ENCODE results near the gene ITGA3. TPM values are rescaled to one million over a fixed set of nuclear protein-coding genes. Genes with fewer than 3 reads are reported as not detected.

The ITGA3 gene
- total RNA-seq, 4 donors from 2014 or later = 38.9 to 96.7 (median 58.6) TPM

GRCh38 chr17:50096758-50097157 lies 40.8 kb downstream of the ITGA3 start:
- 33% methylated on average over 1 of the region's 3 CpGs for WGBS
- DNase-seq (ENCODE audit: extremely low spot score) = no peak
- Histone ChIP-seq H3K4me3 (peak overlapping the region; percentile 77 to 96 (median 86)), H3K4me1 (peaks cover 53 to 74% (median 72%) of the 10 kb centered on the region in 4 donors), H3K27ac (replicated peaks in 1 of 4) (peak overlapping the region; percentile 88 to 93 (median 90)), H3K27me3 (no peaks in the 10 kb centered on the region), H3K9me3 (no peaks in the 10 kb centered on the region), H3K36me3 (peaks cover 16 to 44% (median 36%) of the 10 kb centered on the region in 4 donors)
- intact Hi-C loops (cut with DNase I) = no loop called here
- TF ChIP-seq POLR2AphosphoS5 (IDR thresholded peaks at IDR 0.05) = no peak

- peak overlapping the region in 3 of 4 donors; percentile 88 to 92 (median 89) for H3K27ac ChIP-seq (replicated peaks in 1 of 4)
- no peak for DNase-seq (ENCODE audit: extremely low spot score)
- TF ChIP-seq EP300 (IDR thresholded peaks at IDR 0.05) (no peak), POLR2AphosphoS5 (IDR thresholded peaks at IDR 0.05) (no peak)
- peaks cover 16 to 44% (median 36%) of the 10 kb centered on the region in 4 donors for H3K36me3 ChIP-seq
- no peaks in the 10 kb centered on the region for H3K9me3 ChIP-seq
- intact Hi-C loops (cut with DNase I) = no loop called here
- H3K4me3 ChIP-seq = no peak overlapping the region
- 75% methylated on average over 7 of the region's 7 CpGs for WGBS
- peaks cover 60 to 81% (median 79%) of the 10 kb centered on the region in 4 donors for H3K4me1 ChIP-seq
- H3K27me3 ChIP-seq = no peaks in the 10 kb centered on the region
Measured at GRCh38 chr17:50097455-50097854, 41.5 kb downstream of the ITGA3 start.

DNA sequence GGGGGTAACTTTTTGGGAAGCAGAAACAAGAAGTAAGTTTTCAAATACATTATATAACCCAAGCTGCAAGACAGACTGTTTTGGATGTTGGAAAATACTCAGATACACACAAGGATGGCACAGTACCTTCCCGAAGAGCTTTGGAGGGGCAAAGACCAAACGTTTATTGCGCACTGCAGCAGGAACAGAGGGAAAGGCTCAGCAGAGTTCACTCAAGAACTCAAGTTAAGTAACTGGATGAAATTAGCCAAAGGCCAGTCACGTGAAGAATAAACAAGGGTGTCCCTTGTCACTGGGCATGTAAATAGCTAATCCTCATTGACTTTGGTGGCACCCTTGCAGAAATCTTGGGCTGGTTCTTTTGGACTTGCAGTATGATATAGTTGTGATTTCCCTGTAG lies 42.0 kb downstream of the ITGA3 start:
- Histone ChIP-seq H3K9me3 (no peaks in the 10 kb centered on the region), H3K36me3 (peaks cover 16 to 44% (median 36%) of the 10 kb centered on the region in 4 donors), H3K27ac (replicated peaks in 1 of 4) (peak overlapping the region in 2 of 4 donors; percentile 88 to 92), H3K4me1 (peaks cover 65 to 85% (median 84%) of the 10 kb centered on the region in 4 donors), H3K27me3 (no peaks in the 10 kb centered on the region), H3K4me3 (no peak overlapping the region)
- DNase-seq (ENCODE audit: extremely low spot score) = no peak
- WGBS = 76% methylated on average over 4 of the region's 4 CpGs
- intact Hi-C loops (cut with DNase I) = no loop called here
- TF ChIP-seq POLR2A (IDR thresholded peaks at IDR 0.05; ENCODE audit: low read depth) = no peak
- TF ChIP-seq CTCF (IDR thresholded peaks at IDR 0.05) = no peak
- no peak for TF ChIP-seq EP300 (IDR thresholded peaks at IDR 0.05)
- no peak for TF ChIP-seq POLR2AphosphoS5 (IDR thresholded peaks at IDR 0.05)

- peaks cover 16 to 44% (median 38%) of the 10 kb centered on the region in 4 donors for H3K36me3 ChIP-seq
- intact Hi-C loops (cut with DNase I) = no loop called here
- H3K4me1 ChIP-seq = peaks cover 71 to 91% (median 88%) of the 10 kb centered on the region in 4 donors
- no peak for DNase-seq (ENCODE audit: extremely low spot score)
- H3K4me3 ChIP-seq = no peak overlapping the region
- 76% methylated on average over 4 of the region's 4 CpGs for WGBS
- TF ChIP-seq POLR2AphosphoS5 (IDR thresholded peaks at IDR 0.05) (no peak), CTCF (IDR thresholded peaks at IDR 0.05) (no peak), POLR2A (IDR thresholded peaks at IDR 0.05; ENCODE audit: low read depth) (no peak), EP300 (IDR thresholded peaks at IDR 0.05) (no peak)
- no peaks in the 10 kb centered on the region for H3K27me3 ChIP-seq
- no peaks in the 10 kb centered on the region for H3K9me3 ChIP-seq
- peak overlapping the region in 3 of 4 donors; percentile 79 to 83 (median 81) for H3K27ac ChIP-seq (replicated peaks in 1 of 4)
Measured at GRCh38 chr17:50098583-50098982, 42.7 kb downstream of the ITGA3 start.

- intact Hi-C loops (cut with DNase I) = no loop called here
- peaks cover 16 to 47% (median 40%) of the 10 kb centered on the region in 4 donors for H3K36me3 ChIP-seq
- H3K27me3 ChIP-seq = no peaks in the 10 kb centered on the region
- DNase-seq (ENCODE audit: extremely low spot score) = no peak
- WGBS = 73% methylated on average over 4 of the region's 5 CpGs
- H3K9me3 ChIP-seq = no peaks in the 10 kb centered on the region
- no peak for TF ChIP-seq CTCF (IDR thresholded peaks at IDR 0.05)
- no peak for TF ChIP-seq POLR2A (IDR thresholded peaks at IDR 0.05; ENCODE audit: low read depth)
- TF ChIP-seq POLR2AphosphoS5 (IDR thresholded peaks at IDR 0.05) = no peak
- TF ChIP-seq EP300 (IDR thresholded peaks at IDR 0.05) = no peak
- H3K4me1 ChIP-seq = peaks cover 73 to 93% (median 87%) of the 10 kb centered on the region in 4 donors
- no peak overlapping the region for H3K4me3 ChIP-seq
- peak overlapping the region in 3 of 4 donors; percentile 79 to 83 (median 81) for H3K27ac ChIP-seq (replicated peaks in 1 of 4)
Measured at GRCh38 chr17:50099003-50099402, 43.1 kb downstream of the ITGA3 start.

DNA sequence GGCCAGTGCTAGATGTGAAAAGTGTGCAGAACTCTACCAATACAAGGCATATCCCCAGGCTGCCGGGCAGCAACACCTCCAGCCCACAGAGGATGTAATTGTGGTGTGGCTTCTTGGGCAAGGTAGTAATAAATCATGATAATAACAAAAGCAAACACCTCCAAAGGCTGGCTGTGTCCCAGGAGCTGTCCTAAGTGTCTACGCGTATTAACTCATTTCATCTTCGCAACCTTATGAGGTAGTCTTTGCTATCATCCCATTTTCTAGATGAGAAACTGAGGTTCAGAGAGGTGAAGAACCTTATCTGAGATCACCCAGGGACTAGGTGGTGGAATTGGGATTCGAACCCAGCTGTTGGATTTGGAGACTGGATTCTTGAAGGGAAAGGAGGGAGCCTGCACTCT lies 44.6 kb downstream of the ITGA3 start:
- H3K27ac ChIP-seq (replicated peaks in 1 of 4) = peak overlapping the region; percentile 51 to 83 (median 80)
- intact Hi-C loops (cut with DNase I) = no loop called here
- peaks cover 17 to 62% (median 52%) of the 10 kb centered on the region in 4 donors for H3K36me3 ChIP-seq

More for the DNA sequence above, 44.6 kb downstream of the ITGA3 start:
- TF ChIP-seq POLR2AphosphoS5 (IDR thresholded peaks at IDR 0.05) (peak in 1 of 2 donors; percentile 9), EP300 (IDR thresholded peaks at IDR 0.05) (no peak), POLR2A (IDR thresholded peaks at IDR 0.05; ENCODE audit: low read depth) (no peak), CTCF (IDR thresholded peaks at IDR 0.05) (no peak)
- no peaks in the 10 kb centered on the region for H3K27me3 ChIP-seq
- H3K4me3 ChIP-seq = no peak overlapping the region
- no peaks in the 10 kb centered on the region for H3K9me3 ChIP-seq
- no peak for DNase-seq (ENCODE audit: extremely low spot score)
- 56% methylated on average over 5 of the region's 5 CpGs for WGBS
- peaks cover 72 to 83% (median 78%) of the 10 kb centered on the region in 4 donors for H3K4me1 ChIP-seq

All from esophagus muscularis mucosa (tissue), 4 donors.